Vagina (tissue), 2 donors: Measurements from ENCODE around the gene PDE11A.

Source experiments
- CTCF ChIP-seq, 3 experiments: fragments of 450-650 bp in 2 of 3; fragments of 200-600 bp in 1 of 3; sonication (generic) in 1 of 3; IDR thresholded peaks; one replicate each; pipeline ENCODE4 v1.5.1; 2017 to 2019; ENCODE audit warnings: antibody characterized with exemption in 3 of 3, mild to moderate bottlenecking in 2 of 3, moderate library complexity in 2 of 3
- POLR2A ChIP-seq, 2 donors: fragments of 450-650 bp; IDR thresholded peaks; one replicate each; pipeline ENCODE4 v1.6.1; 2017; ENCODE audit warnings: antibody characterized with exemption in 2 of 2, mild to moderate bottlenecking in 2 of 2, moderate library complexity in 2 of 2
- POLR2AphosphoS5 ChIP-seq, 2 donors: sonication (generic); formaldehyde crosslinking; IDR thresholded peaks; one replicate each; pipeline ENCODE4 v1.9.0; 2017; ENCODE audit warnings: antibody characterized with exemption in 2 of 2, mild to moderate bottlenecking in 2 of 2, low read depth in 1 of 2; ENCODE audit not compliant: insufficient read depth in 1 of 2

GRCh38 chr2:177646241-177646640, 426.3 kb downstream of the PDE11A start:
- TF ChIP-seq POLR2AphosphoS5 (IDR thresholded peaks at IDR 0.05; ENCODE audit: insufficient read depth in 1 of 2, low read depth in 1 of 2) (no peak), POLR2A (IDR thresholded peaks at IDR 0.05) (no peak), CTCF (IDR thresholded peaks at IDR 0.05) (no peak)
